CD4-positive, alpha-beta T cell (primary cell): ENCODE measurements around the gene ENOX1. TPM values are rescaled to one million over a fixed set of nuclear protein-coding genes. Genes with fewer than 3 reads are reported as not detected.

Source experiments
- ATAC-seq: fragments of 200-7000 bp; cut with Tn5 transposase; one replicate; pipeline ENCODE4 v1.10.0; 2022; ENCODE audit warnings: mild to moderate bottlenecking; ENCODE audit not compliant: poor library complexity
- CTCF ChIA-PET: fragments of 350-600 bp; sonication (Branson Sonifier 250); formaldehyde crosslinking; loops from one replicate; lab custom pipeline; 2021; ENCODE audit warnings: antibody characterized with exemption, inconsistent platforms; lab: Charles Lee
- POLR2A ChIA-PET: fragments of 350-600 bp; sonication (Branson Sonifier 250); formaldehyde crosslinking; loops from one replicate; lab custom pipeline; 2021; ENCODE audit warnings: antibody characterized with exemption, inconsistent platforms; lab: Charles Lee
- DNase-seq, 14 experiments: peaks; one replicate each; pipeline ENCODE4 v3.0.0-alpha.2; 2013 to 2020; ENCODE audit warnings: mixed read lengths in 2 of 14
- H3K27ac ChIP-seq, 2 donors: one replicate each; pipeline versions ENCODE4 v1.5.1 to v1.7.0; 2013; ENCODE audit warnings: low read length in 2 of 2, low read depth in 1 of 2, mild to moderate bottlenecking in 1 of 2
- H3K27me3 ChIP-seq, 2 experiments: 1 replicate in 1 of 2; 2 replicates in 1 of 2; pipeline versions ENCODE4 v1.6.1 to v1.7.0; 2013; ENCODE audit warnings: low read length in 2 of 2, control low read depth in 1 of 2, mild to moderate bottlenecking in 1 of 2, moderate library complexity in 1 of 2; ENCODE audit not compliant: insufficient read depth in 2 of 2, control insufficient read depth in 1 of 2
- H3K36me3 ChIP-seq: one replicate; pipeline ENCODE4 v1.6.1; 2013; ENCODE audit warnings: low read length, control low read depth; ENCODE audit not compliant: insufficient read depth
- H3K4me1 ChIP-seq: one replicate; pipeline ENCODE4 v1.6.1; 2013; ENCODE audit warnings: low read length, control low read depth; ENCODE audit not compliant: insufficient read depth
- H3K4me3 ChIP-seq: one replicate; pipeline ENCODE4 v1.5.1; 2013; ENCODE audit warnings: mild to moderate bottlenecking, low read length, moderate library complexity
- H3K9me3 ChIP-seq, 2 experiments: 1 replicate in 1 of 2; 2 replicates in 1 of 2; pipeline versions ENCODE4 v1.6.1 to v1.7.0; 2013; ENCODE audit warnings: low read length in 2 of 2, mild to moderate bottlenecking in 2 of 2, control low read depth in 1 of 2, moderate library complexity in 1 of 2; ENCODE audit not compliant: control insufficient read depth in 1 of 2, insufficient read depth in 1 of 2
- H3K27ac Mint-ChIP-seq: one replicate; pipeline ENCODE4 v1.8.0; 2020; ENCODE audit warnings: mixed read lengths
- H3K27me3 Mint-ChIP-seq: one replicate; pipeline ENCODE4 v1.8.0; 2021; ENCODE audit warnings: mixed read lengths
- H3K36me3 Mint-ChIP-seq: one replicate; pipeline ENCODE4 v1.8.0; 2021; ENCODE audit warnings: low read depth, mixed read lengths
- H3K4me1 Mint-ChIP-seq: one replicate; pipeline ENCODE4 v1.8.0; 2021; ENCODE audit warnings: low read depth, mixed read lengths
- H3K4me3 Mint-ChIP-seq: one replicate; pipeline ENCODE4 v1.8.0; 2020; ENCODE audit warnings: mild to moderate bottlenecking, mixed read lengths
- H3K9me3 Mint-ChIP-seq: one replicate; pipeline ENCODE4 v1.8.0; 2020; ENCODE audit warnings: mixed read lengths
- CTCF ChIP-seq: fragments of 200-600 bp; IDR thresholded peaks from one replicate; pipeline ENCODE4 v1.8.0; 2022; ENCODE audit warnings: antibody characterized with exemption, mild to moderate bottlenecking
- intact Hi-C, 2 experiments: fragments of 100-400 bp; cut with DNase I in 1 of 2; cut with micrococcal nuclease in 1 of 2; formaldehyde crosslinking; loops; one replicate each; pipeline versions ENCODE4 v1.15.1 to v1.9.0; 2023 to 2025; cut with DNase I, micrococcal nuclease
- total RNA-seq, 174 experiments: library from RNA in 2 of 174; stranded (reverse) in 2 of 174; gene quantifications; one replicate each; pipeline ENCODE4 v1.2.3 and lab custom pipeline; 2021 to 2026

The ENOX1 gene
- total RNA-seq, 2 experiments from 2014 or later, result not detected

GRCh38 chr13:43316946-43317353 is 469.8 kb downstream of the ENOX1 start:
- ChIA-PET POLR2A (no interaction called here), CTCF (no interaction called here)
- H3K27ac ChIP-seq, result no peak overlapping the region
- TF ChIP-seq CTCF, result no peak
- ATAC-seq (no peak), DNase-seq (no peak)
- no peak overlapping the region for H3K27ac Mint-ChIP-seq
- no peaks in the 10 kb centered on the region for H3K9me3 ChIP-seq
- peaks cover 6% of the 10 kb centered on the region for H3K27me3 Mint-ChIP-seq
- H3K4me3 Mint-ChIP-seq, result no peak overlapping the region
- intact Hi-C loops, result no loop called here
- H3K27me3 ChIP-seq, result peaks cover 3 to 6% of the 10 kb centered on the region in 2 experiments
- H3K4me3 ChIP-seq, result no peak overlapping the region
- no peaks in the 10 kb centered on the region for H3K4me1 ChIP-seq
- no peaks in the 10 kb centered on the region for H3K36me3 Mint-ChIP-seq
- no peaks in the 10 kb centered on the region for H3K4me1 Mint-ChIP-seq
- H3K9me3 Mint-ChIP-seq, result no peaks in the 10 kb centered on the region
- H3K36me3 ChIP-seq, result no peaks in the 10 kb centered on the region

- no peaks in the 10 kb centered on the region for H3K4me1 Mint-ChIP-seq
- H3K36me3 ChIP-seq, result no peaks in the 10 kb centered on the region
- H3K27me3 ChIP-seq, result peaks cover 3 to 6% of the 10 kb centered on the region in 2 experiments
- H3K36me3 Mint-ChIP-seq, result no peaks in the 10 kb centered on the region
- no peak overlapping the region for H3K4me3 Mint-ChIP-seq
- CTCF ChIA-PET, result no interaction called here
- H3K27ac ChIP-seq, result no peak overlapping the region
- no peak overlapping the region for H3K4me3 ChIP-seq
- no peaks in the 10 kb centered on the region for H3K9me3 Mint-ChIP-seq
- POLR2A ChIA-PET, result no interaction called here
- TF ChIP-seq CTCF, result no peak
- no peaks in the 10 kb centered on the region for H3K4me1 ChIP-seq
- ATAC-seq (no peak), DNase-seq (no peak)
- no peaks in the 10 kb centered on the region for H3K9me3 ChIP-seq
- H3K27me3 Mint-ChIP-seq, result peaks cover 4% of the 10 kb centered on the region
- no peak overlapping the region for H3K27ac Mint-ChIP-seq
- intact Hi-C loops, result no loop called here
Observed at GRCh38 chr13:43316281-43316680, 470.5 kb downstream of the ENOX1 start.

- Histone ChIP-seq H3K27ac (no peak overlapping the region), H3K36me3 (no peaks in the 10 kb centered on the region), H3K4me3 (no peak overlapping the region), H3K9me3 (no peaks in the 10 kb centered on the region), H3K27me3 (peaks cover 3 to 6% of the 10 kb centered on the region in 2 experiments), H3K4me1 (no peaks in the 10 kb centered on the region)
- H3K9me3 Mint-ChIP-seq, result no peaks in the 10 kb centered on the region
- ATAC-seq (no peak), DNase-seq (no peak)
- H3K36me3 Mint-ChIP-seq, result no peaks in the 10 kb centered on the region
- no peak for TF ChIP-seq CTCF
- peaks cover 4% of the 10 kb centered on the region for H3K27me3 Mint-ChIP-seq
- no peak overlapping the region for H3K4me3 Mint-ChIP-seq
- CTCF ChIA-PET, result interaction anchor here (0.6 kb wide), 1 partner anchor 14 kb away, joined by 3 read pairs; no protein-coding TSS in a partner anchor
- H3K27ac Mint-ChIP-seq, result no peak overlapping the region
- H3K4me1 Mint-ChIP-seq, result no peaks in the 10 kb centered on the region
- intact Hi-C loops, result no loop called here
- POLR2A ChIA-PET, result no interaction called here
Observed at GRCh38 chr13:43315522-43315921, 471.2 kb downstream of the ENOX1 start.
